Esophagus (tissue), 2 donors: ENCODE measurements around the gene ESR2. TPM values are rescaled to one million over a fixed set of nuclear protein-coding genes. Genes with fewer than 3 reads are reported as not detected.
"Not testable (repeated sequence)": the region's sequence is repeated elsewhere in the genome, so short reads cannot be mapped to it uniquely, and the experiment has no call there.

Experiments used
- H3K27ac ChIP-seq, 2 donors: one replicate each; pipeline ENCODE4 v1.5.1; 2013; ENCODE audit warnings: low read depth in 2 of 2, mild to moderate bottlenecking in 2 of 2, inconsistent platforms in 1 of 2, low read length in 1 of 2, moderate library complexity in 1 of 2
- H3K27me3 ChIP-seq, 2 donors: one replicate each; pipeline ENCODE4 v1.6.1; 2013; ENCODE audit warnings: low read length in 2 of 2, control low read depth in 1 of 2, mild to moderate bottlenecking in 1 of 2; ENCODE audit not compliant: insufficient read depth in 2 of 2, control insufficient read depth in 1 of 2
- H3K36me3 ChIP-seq, 2 donors: one replicate each; pipeline ENCODE4 v1.6.1; 2013; ENCODE audit warnings: low read length in 1 of 2; ENCODE audit not compliant: control insufficient read depth in 2 of 2, insufficient read depth in 2 of 2
- H3K4me1 ChIP-seq, 2 donors: one replicate each; pipeline ENCODE4 v1.6.1; 2013; ENCODE audit warnings: low read length in 1 of 2; ENCODE audit not compliant: control insufficient read depth in 2 of 2, insufficient read depth in 2 of 2
- H3K4me3 ChIP-seq, 2 donors: one replicate each; pipeline ENCODE4 v1.5.1; 2013; ENCODE audit warnings: low read length in 2 of 2, mild to moderate bottlenecking in 2 of 2, low read depth in 1 of 2, moderate library complexity in 1 of 2
- H3K9me3 ChIP-seq, 2 donors: one replicate each; pipeline ENCODE4 v1.6.1; 2013; ENCODE audit warnings: mild to moderate bottlenecking in 2 of 2, low read depth in 1 of 2, low read length in 1 of 2, moderate library complexity in 1 of 2; ENCODE audit not compliant: control insufficient read depth in 2 of 2, insufficient read depth in 1 of 2
- WGBS, 2 donors: extraction: QIAGEN DNeasy Blood & Tissue Kit; methylation state at CpG; one replicate each; pipeline ENCODE4 v1.1.7; 2013; 5-methylcytosine and 5-hydroxymethylcytosine counted together
- polyA plus RNA-seq, 2 donors: library from polyadenylated mRNA; stranded (reverse); fragments of 200-250 nt; gene quantifications; one replicate each; pipeline ENCODE4 v1.2.3, GENCODE V29; 2013
- donor health status: healthy with polysubstance abuse.
- donor health status: Bipolar disorder and iron deficiency.

The ESR2 gene
- polyA plus RNA-seq, 2 donors = 0.15 to 0.20 TPM

GRCh38 chr14:64185184-64185583 lies 109.0 kb downstream of the ESR2 start:
- H3K36me3 ChIP-seq = peaks cover 6 to 13% of the 10 kb centered on the region in 2 donors
- 89 to 96% methylated on average over 1 of the region's 1 CpG for WGBS, 2 donors

DNA sequence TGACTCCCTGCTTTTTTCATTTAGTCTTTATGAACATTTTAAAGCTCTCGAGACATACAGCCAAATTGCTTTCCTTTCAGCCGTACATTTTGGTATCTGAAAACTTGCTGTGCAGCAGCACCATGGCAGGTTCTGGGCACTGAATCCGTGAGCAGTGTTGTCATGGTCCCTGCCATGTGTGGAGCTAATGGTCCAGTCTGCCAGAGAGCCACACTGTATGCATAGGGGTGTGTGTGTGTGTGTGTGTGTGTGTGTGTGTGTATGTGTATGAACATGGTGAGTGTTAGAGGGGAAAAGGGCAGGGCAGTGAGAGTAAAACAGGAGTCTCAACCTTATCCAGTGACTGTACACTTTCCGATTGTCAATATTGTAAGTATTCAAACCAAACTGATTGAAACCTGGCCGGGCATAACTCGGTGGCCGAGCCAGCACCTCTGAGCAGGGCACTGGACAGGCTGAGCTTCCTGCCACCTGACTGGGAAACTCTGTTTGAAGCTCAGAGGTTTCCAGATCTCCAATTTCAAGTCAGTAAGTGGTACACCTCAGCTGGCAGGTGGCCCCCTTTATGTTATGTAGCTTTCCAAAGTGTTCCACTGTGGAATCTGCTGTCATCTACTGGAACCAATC lies 110.0 kb downstream of the ESR2 start:
- WGBS, 2 donors = 89 to 92% methylated on average over 7 of the region's 7 CpGs
- Histone ChIP-seq H3K36me3 (peaks cover 6 to 13% of the 10 kb centered on the region in 2 donors), H3K27ac (no peak overlapping the region), H3K4me1 (no peaks in the 10 kb centered on the region), H3K9me3 (no peaks in the 10 kb centered on the region), H3K27me3 (no peaks in the 10 kb centered on the region), H3K4me3 (no peak overlapping the region)

More at GRCh38 chr14:64185184-64185583, 109.0 kb downstream of the ESR2 start:
- H3K9me3 ChIP-seq = no peaks in the 10 kb centered on the region
- no peak overlapping the region for H3K27ac ChIP-seq
- H3K27me3 ChIP-seq = no peaks in the 10 kb centered on the region
- no peaks in the 10 kb centered on the region for H3K4me1 ChIP-seq
- H3K4me3 ChIP-seq = no peak overlapping the region

DNA sequence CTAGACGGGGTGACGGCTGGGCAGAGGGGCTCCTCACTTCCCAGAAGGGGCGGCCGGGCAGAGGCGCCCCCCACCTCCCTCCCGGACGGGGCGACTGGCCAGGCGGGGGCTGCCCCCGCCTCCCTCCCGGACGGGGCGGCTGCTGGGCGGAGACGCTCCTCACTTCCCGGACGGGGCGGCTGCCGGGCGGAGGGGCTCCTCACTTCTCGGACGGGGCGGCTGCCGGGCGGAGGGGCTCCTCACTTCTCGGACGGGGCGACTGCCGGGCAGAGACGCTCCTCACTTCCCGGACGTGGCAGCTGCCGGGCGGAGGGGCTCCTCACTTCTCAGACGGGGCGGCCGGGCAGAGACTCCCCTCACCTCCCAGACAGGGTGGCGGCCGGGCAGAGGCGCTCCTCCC lies 111.3 kb downstream of the ESR2 start:
- H3K27ac ChIP-seq, H3K4me1 ChIP-seq, H3K9me3 ChIP-seq, H3K4me3 ChIP-seq, H3K27me3 ChIP-seq: not testable (repeated sequence)
- WGBS, 2 donors = 97 to 98% methylated on average over 26 to 40 of the region's 40 CpGs
- peaks cover 0 to 11% of the 10 kb centered on the region in 2 donors for H3K36me3 ChIP-seq

DNA sequence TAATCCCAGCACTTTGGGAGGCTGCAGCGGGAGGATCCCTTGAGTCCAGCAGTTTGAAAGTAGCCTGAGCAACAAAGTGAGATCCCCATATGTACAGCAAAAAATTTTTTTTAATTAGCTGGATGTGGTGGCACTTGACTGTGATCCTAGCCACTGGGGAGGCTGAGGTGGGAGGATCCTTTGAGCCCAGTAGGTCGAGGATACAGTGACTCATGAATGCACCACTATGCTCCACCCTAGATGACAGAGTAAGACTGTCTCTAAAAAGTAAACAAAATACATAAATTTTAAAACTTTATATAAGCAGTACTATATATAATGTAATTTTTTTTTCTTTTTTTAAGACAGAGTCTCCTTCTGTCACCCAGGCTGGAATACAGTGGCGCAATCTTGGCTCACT lies 115.4 kb downstream of the ESR2 start:
- Histone ChIP-seq H3K27me3 (no peaks in the 10 kb centered on the region), H3K4me3 (no peak overlapping the region), H3K4me1 (no peaks in the 10 kb centered on the region), H3K36me3 (peaks cover 0 to 4% of the 10 kb centered on the region in 2 donors), H3K27ac (no peak overlapping the region), H3K9me3 (no peaks in the 10 kb centered on the region)
- 85 to 89% methylated on average over 3 of the region's 3 CpGs for WGBS, 2 donors

- H3K4me3 ChIP-seq = no peak overlapping the region
- peaks cover 5% of the 10 kb centered on the region in 2 donors for H3K36me3 ChIP-seq
- H3K9me3 ChIP-seq = no peaks in the 10 kb centered on the region
- H3K4me1 ChIP-seq = no peaks in the 10 kb centered on the region
- H3K27ac ChIP-seq = no peak overlapping the region
- H3K27me3 ChIP-seq = no peaks in the 10 kb centered on the region
- 85 to 98% methylated on average over 2 of the region's 2 CpGs for WGBS, 2 donors
These were observed 117.8 kb downstream of the ESR2 start for GRCh38 chr14:64176330-64176729.

DNA sequence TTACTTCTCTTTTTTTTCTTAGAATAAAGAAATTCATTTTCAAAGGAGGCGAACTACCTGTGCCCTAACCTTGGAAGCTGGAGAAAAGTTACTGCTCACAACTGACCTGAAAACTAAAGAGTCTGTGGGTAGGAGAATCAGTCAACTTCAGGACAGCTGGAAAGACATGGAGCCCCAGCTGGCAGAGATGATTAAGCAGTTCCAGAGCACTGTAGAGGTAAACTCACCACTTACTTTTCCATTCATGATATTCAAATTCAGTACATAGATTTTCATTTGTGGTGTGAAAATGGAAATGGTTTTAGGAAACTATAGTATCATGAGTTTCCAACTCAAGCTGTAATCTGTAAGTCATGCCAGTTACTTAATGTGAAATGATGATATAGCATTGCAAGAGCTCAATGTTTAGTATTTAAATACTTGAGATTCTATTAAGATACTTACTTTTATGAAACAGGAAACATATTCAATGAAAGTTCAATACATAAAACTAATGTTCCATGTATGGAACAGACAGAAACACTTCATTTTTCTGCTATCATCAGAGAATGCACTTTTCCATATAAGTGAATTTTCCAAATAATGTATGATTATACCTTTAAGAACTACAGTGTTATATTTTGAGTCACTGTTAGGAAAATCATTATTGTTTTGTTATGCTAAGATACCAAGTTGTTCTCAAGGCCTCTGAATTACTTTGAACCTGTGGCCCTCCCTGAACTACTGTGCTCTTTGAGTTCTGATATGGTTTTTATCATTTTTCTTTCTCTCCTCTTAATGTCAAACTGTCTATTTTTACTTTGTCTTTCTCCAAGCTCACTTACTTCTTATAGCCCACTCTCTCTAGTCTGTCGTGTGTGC lies 119.0 kb downstream of the ESR2 start:
- 82 to 95% methylated on average over 2 of the region's 2 CpGs for WGBS, 2 donors
- no peak overlapping the region for H3K27ac ChIP-seq
- H3K4me1 ChIP-seq = no peaks in the 10 kb centered on the region
- H3K27me3 ChIP-seq = no peaks in the 10 kb centered on the region
- peaks cover 5 to 9% of the 10 kb centered on the region in 2 donors for H3K36me3 ChIP-seq
- no peak overlapping the region for H3K4me3 ChIP-seq
- no peaks in the 10 kb centered on the region for H3K9me3 ChIP-seq

GRCh38 chr14:64170181-64170580 lies 124.0 kb downstream of the ESR2 start:
- no peak overlapping the region for H3K27ac ChIP-seq
- no peaks in the 10 kb centered on the region for H3K4me1 ChIP-seq
- 93 to 97% methylated on average over 8 of the region's 8 CpGs for WGBS, 2 donors
- no peak overlapping the region for H3K4me3 ChIP-seq
- H3K9me3 ChIP-seq = no peaks in the 10 kb centered on the region
- no peaks in the 10 kb centered on the region for H3K27me3 ChIP-seq
- peaks cover 9 to 13% of the 10 kb centered on the region in 2 donors for H3K36me3 ChIP-seq

DNA sequence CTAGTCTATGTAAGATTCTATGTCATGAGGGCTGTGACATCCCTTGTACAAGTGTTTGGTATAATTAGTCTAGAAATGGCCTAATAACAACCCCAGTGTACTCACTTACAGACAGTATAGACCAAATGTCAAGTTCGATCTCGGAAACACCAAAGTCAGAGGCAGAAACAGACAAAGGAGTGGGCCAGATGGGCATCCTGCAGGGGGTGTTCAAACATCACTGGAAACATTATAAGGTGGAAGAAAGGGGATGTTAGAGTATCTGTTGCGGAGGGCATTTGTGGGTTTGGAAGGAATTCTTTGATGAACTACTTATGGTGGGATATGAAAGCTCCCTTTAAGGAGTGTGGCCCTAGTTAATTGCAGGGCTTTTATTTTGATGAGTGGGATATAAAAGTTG lies 134.6 kb downstream of the ESR2 start:
- 95 to 98% methylated on average over 3 of the region's 3 CpGs for WGBS, 2 donors
- Histone ChIP-seq H3K36me3 (peaks cover 7 to 10% of the 10 kb centered on the region in 2 donors), H3K27me3 (no peaks in the 10 kb centered on the region)

DNA sequence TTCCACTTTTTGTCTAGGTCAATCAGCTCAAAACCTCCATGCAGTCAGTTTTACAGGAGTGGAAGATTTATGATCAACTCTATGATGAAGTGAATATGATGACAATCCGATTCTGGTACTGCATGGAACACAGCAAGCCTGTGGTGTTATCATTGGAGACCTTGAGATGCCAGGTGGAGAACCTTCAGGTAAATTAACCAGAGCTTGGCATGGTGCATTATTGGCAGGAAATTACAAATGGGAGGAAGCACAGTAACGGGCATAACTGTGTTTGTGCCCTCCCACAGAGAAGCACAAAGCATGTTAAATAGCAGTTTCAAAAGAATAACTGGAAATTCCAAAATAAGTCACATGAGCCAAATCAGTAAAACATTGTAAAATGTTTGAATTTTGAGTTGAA lies 135.6 kb downstream of the ESR2 start:
- H3K27me3 ChIP-seq = no peaks in the 10 kb centered on the region
- no peaks in the 10 kb centered on the region for H3K9me3 ChIP-seq
- H3K36me3 ChIP-seq = peaks cover 6 to 7% of the 10 kb centered on the region in 2 donors
- WGBS, 2 donors = 63 to 84% methylated on average over 2 of the region's 2 CpGs
- H3K4me3 ChIP-seq = no peak overlapping the region
- no peaks in the 10 kb centered on the region for H3K4me1 ChIP-seq
- H3K27ac ChIP-seq = no peak overlapping the region

More for the DNA sequence above, 134.6 kb downstream of the ESR2 start:
- no peak overlapping the region for H3K4me3 ChIP-seq
- H3K4me1 ChIP-seq = no peaks in the 10 kb centered on the region
- no peak overlapping the region for H3K27ac ChIP-seq
- no peaks in the 10 kb centered on the region for H3K9me3 ChIP-seq
